ENCODE measurements around the gene ZNF487. TPM values are rescaled to one million over a fixed set of nuclear protein-coding genes. Genes with fewer than 3 reads are reported as not detected.
A peak's percentile ranks its signal among the peaks of the same experiment; 100 is the strongest.

ZNF487 gene
- total and polyA plus RNA-seq, 10 of the 15 experiments (the other 5 are each of a cell fraction or from before 2014, with no cell fraction given): 0.74 to 2.1 (median 1.1) TPM

GRCh38 chr10:43436291-43437140 lies at the start of gene ZNF487 (continued):
- TF ChIP-seq ATF2 (IDR thresholded peaks at IDR 0.05; ENCODE audit: low read length) (no peak), NR2F1 (conservative IDR thresholded peaks at IDR 0.05) (peak; percentile 75), RELB (IDR thresholded peaks at IDR 0.05; ENCODE audit: low read depth) (peak; percentile 41; the same call in 1 of the 2 replicates), RFX5 (IDR thresholded peaks at IDR 0.05; ENCODE audit: low read depth, low read length) (peak; percentile 71; the same call in 1 of the 2 replicates), IRF3 (IDR thresholded peaks at IDR 0.05) (no peak), EZH2 (IDR thresholded peaks at IDR 0.05; ENCODE audit: borderline replicate concordance, control insufficient read depth, low read depth, low read length) (no peak), HDAC6 (IDR thresholded peaks at IDR 0.05; ENCODE audit: unreplicated experiment) (no peak), NFYB (IDR thresholded peaks at IDR 0.05; ENCODE audit: insufficient read depth, low read depth, low read length) (no peak), KDM1A (IDR thresholded peaks at IDR 0.05; ENCODE audit: borderline replicate concordance) (no peak), BMI1 (IDR thresholded peaks at IDR 0.05; ENCODE audit: borderline replicate concordance) (no peak), MEF2A (IDR thresholded peaks at IDR 0.05; ENCODE audit: insufficient read depth, low read depth, low read length) (no peak), POLR2AphosphoS5 (IDR thresholded peaks at IDR 0.05; ENCODE audit: low read length) (peak; percentile 60; the same call in 1 of the 2 replicates), CHD1 (IDR thresholded peaks at IDR 0.05; ENCODE audit: low read depth, low read length) (no peak), BHLHE40 (IDR thresholded peaks at IDR 0.05; ENCODE audit: borderline replicate concordance in 1 of 2, low read depth in 2 of 2, low read length in 1 of 2) (peak in 1 of 2 experiments; percentile 82; a peak in 3 of 4 replicates), ELK1 (IDR thresholded peaks at IDR 0.05; ENCODE audit: low read depth, low read length) (0 out of 2 replicates have a peak, but pooled peaks have one; percentile 33), MYB (IDR thresholded peaks at IDR 0.05; ENCODE audit: borderline replicate concordance, low read depth, low read length) (no peak)
- TF ChIP-seq, protein P1, sequence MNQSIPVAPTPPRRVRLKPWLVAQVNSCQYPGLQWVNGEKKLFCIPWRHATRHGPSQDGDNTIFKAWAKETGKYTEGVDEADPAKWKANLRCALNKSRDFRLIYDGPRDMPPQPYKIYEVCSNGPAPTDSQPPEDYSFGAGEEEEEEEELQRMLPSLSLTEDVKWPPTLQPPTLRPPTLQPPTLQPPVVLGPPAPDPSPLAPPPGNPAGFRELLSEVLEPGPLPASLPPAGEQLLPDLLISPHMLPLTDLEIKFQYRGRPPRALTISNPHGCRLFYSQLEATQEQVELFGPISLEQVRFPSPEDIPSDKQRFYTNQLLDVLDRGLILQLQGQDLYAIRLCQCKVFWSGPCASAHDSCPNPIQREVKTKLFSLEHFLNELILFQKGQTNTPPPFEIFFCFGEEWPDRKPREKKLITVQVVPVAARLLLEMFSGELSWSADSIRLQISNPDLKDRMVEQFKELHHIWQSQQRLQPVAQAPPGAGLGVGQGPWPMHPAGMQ (IDR thresholded peaks at IDR 0.05; ENCODE audit: borderline replicate concordance): no peak
- TF ChIP-seq, protein P2, sequence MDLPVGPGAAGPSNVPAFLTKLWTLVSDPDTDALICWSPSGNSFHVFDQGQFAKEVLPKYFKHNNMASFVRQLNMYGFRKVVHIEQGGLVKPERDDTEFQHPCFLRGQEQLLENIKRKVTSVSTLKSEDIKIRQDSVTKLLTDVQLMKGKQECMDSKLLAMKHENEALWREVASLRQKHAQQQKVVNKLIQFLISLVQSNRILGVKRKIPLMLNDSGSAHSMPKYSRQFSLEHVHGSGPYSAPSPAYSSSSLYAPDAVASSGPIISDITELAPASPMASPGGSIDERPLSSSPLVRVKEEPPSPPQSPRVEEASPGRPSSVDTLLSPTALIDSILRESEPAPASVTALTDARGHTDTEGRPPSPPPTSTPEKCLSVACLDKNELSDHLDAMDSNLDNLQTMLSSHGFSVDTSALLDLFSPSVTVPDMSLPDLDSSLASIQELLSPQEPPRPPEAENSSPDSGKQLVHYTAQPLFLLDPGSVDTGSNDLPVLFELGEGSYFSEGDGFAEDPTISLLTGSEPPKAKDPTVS (IDR thresholded peaks at IDR 0.05; ENCODE audit: low read depth, low read length): no peak
- TF ChIP-seq, protein P3, sequence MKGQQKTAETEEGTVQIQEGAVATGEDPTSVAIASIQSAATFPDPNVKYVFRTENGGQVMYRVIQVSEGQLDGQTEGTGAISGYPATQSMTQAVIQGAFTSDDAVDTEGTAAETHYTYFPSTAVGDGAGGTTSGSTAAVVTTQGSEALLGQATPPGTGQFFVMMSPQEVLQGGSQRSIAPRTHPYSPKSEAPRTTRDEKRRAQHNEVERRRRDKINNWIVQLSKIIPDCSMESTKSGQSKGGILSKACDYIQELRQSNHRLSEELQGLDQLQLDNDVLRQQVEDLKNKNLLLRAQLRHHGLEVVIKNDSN (IDR thresholded peaks at IDR 0.05; ENCODE audit: borderline replicate concordance, extremely low read length, insufficient read depth, low read depth, low read length): no peak

All from GM12878 (cell line).